Muscle layer of duodenum (tissue), 2 donors: Measurements from ENCODE around the gene APPL2.

Source experiments
- H3K27ac ChIP-seq: one replicate; pipeline ENCODE4 v1.7.0; 2013; ENCODE audit warnings: mild to moderate bottlenecking, low read length
- H3K27me3 ChIP-seq: one replicate; pipeline ENCODE4 v1.7.0; 2013; ENCODE audit warnings: low read depth, mild to moderate bottlenecking, control low read depth, low read length
- H3K36me3 ChIP-seq, 2 donors: one replicate each; pipeline ENCODE4 v1.7.0; 2013; ENCODE audit warnings: low read length in 2 of 2, control low read depth in 1 of 2, mild to moderate bottlenecking in 1 of 2; ENCODE audit not compliant: insufficient read depth in 2 of 2, control insufficient read depth in 1 of 2
- H3K4me1 ChIP-seq, 2 donors: one replicate each; pipeline ENCODE4 v1.7.0; 2013; ENCODE audit warnings: low read length in 2 of 2, mild to moderate bottlenecking in 2 of 2, control low read depth in 1 of 2, moderate library complexity in 1 of 2; ENCODE audit not compliant: insufficient read depth in 2 of 2, control insufficient read depth in 1 of 2
- H3K4me3 ChIP-seq, 2 donors: one replicate each; pipeline ENCODE4 v1.7.0; 2013; ENCODE audit warnings: low read length in 2 of 2, low read depth in 1 of 2, mild to moderate bottlenecking in 1 of 2
- H3K9me3 ChIP-seq, 2 donors: one replicate each; pipeline ENCODE4 v1.7.0; 2013; ENCODE audit warnings: low read length in 2 of 2, control low read depth in 1 of 2, mild to moderate bottlenecking in 1 of 2; ENCODE audit not compliant: control insufficient read depth in 1 of 2
- donor health status: healthy.

The APPL2 gene

GRCh38 chr12:105235732-105236476 lies at the start of gene APPL2:
APPL2 (minus strand) TSS chr12:105236174; CDS start chr12:105236012, 162 bp downstream.
- peaks cover 13 to 31% of the 10 kb centered on the region in 2 donors for H3K4me1 ChIP-seq
- H3K27me3 ChIP-seq, result no peaks in the 10 kb centered on the region
- H3K36me3 ChIP-seq, result no peaks in the 10 kb centered on the region

GRCh38 chr12:105285378-105285777 lies 49.4 kb upstream of the APPL2 start:
- no peaks in the 10 kb centered on the region for H3K27me3 ChIP-seq
- H3K27ac ChIP-seq, result no peak overlapping the region
- no peaks in the 10 kb centered on the region for H3K36me3 ChIP-seq
- H3K4me1 ChIP-seq, result no peaks in the 10 kb centered on the region
- no peaks in the 10 kb centered on the region for H3K9me3 ChIP-seq
- no peak overlapping the region for H3K4me3 ChIP-seq

More at GRCh38 chr12:105235732-105236476, at the start of gene APPL2:
- Histone ChIP-seq H3K27ac (peak within 1 kb of the TSS; percentile 92), H3K4me3 (peak within 1 kb of the TSS; percentile 86 to 90), H3K9me3 (no peaks in the 10 kb centered on the region)

GRCh38 chr12:105281694-105282049 lies 45.7 kb upstream of the APPL2 start:
- Histone ChIP-seq H3K9me3 (no peaks in the 10 kb centered on the region), H3K4me1 (no peaks in the 10 kb centered on the region), H3K36me3 (no peaks in the 10 kb centered on the region), H3K27ac (no peak overlapping the region), H3K4me3 (no peak overlapping the region), H3K27me3 (no peaks in the 10 kb centered on the region)

- Histone ChIP-seq H3K36me3 (no peaks in the 10 kb centered on the region), H3K4me1 (no peaks in the 10 kb centered on the region), H3K27ac (no peak overlapping the region), H3K9me3 (no peaks in the 10 kb centered on the region), H3K27me3 (no peaks in the 10 kb centered on the region), H3K4me3 (no peak overlapping the region)
These were observed 45.2 kb upstream of the APPL2 start for GRCh38 chr12:105280966-105281693.

- Histone ChIP-seq H3K27me3 (no peaks in the 10 kb centered on the region), H3K4me1 (no peaks in the 10 kb centered on the region), H3K9me3 (no peaks in the 10 kb centered on the region), H3K4me3 (no peak overlapping the region), H3K27ac (no peak overlapping the region), H3K36me3 (no peaks in the 10 kb centered on the region)
These were observed 43.6 kb upstream of the APPL2 start for GRCh38 chr12:105279460-105280056.

GRCh38 chr12:105278043-105278697 lies 42.2 kb upstream of the APPL2 start:
- Histone ChIP-seq H3K27ac (no peak overlapping the region), H3K4me1 (no peaks in the 10 kb centered on the region), H3K4me3 (no peak overlapping the region), H3K36me3 (no peaks in the 10 kb centered on the region), H3K27me3 (no peaks in the 10 kb centered on the region), H3K9me3 (no peaks in the 10 kb centered on the region)

GRCh38 chr12:105275997-105276733 lies 40.2 kb upstream of the APPL2 start:
- Histone ChIP-seq H3K9me3 (no peaks in the 10 kb centered on the region), H3K4me1 (no peaks in the 10 kb centered on the region), H3K36me3 (no peaks in the 10 kb centered on the region), H3K27ac (no peak overlapping the region), H3K4me3 (no peak overlapping the region), H3K27me3 (no peaks in the 10 kb centered on the region)

- Histone ChIP-seq H3K27ac (no peak overlapping the region), H3K9me3 (no peaks in the 10 kb centered on the region), H3K4me3 (no peak overlapping the region), H3K36me3 (no peaks in the 10 kb centered on the region), H3K27me3 (no peaks in the 10 kb centered on the region), H3K4me1 (no peaks in the 10 kb centered on the region)
These were observed 38.6 kb upstream of the APPL2 start for GRCh38 chr12:105274571-105274970.

GRCh38 chr12:105273601-105274000 lies 37.6 kb upstream of the APPL2 start:
- H3K27me3 ChIP-seq, result no peaks in the 10 kb centered on the region
- no peaks in the 10 kb centered on the region for H3K4me1 ChIP-seq
- H3K27ac ChIP-seq, result no peak overlapping the region
- H3K9me3 ChIP-seq, result no peaks in the 10 kb centered on the region
- no peaks in the 10 kb centered on the region for H3K36me3 ChIP-seq
- H3K4me3 ChIP-seq, result no peak overlapping the region

- Histone ChIP-seq H3K9me3 (no peaks in the 10 kb centered on the region), H3K27ac (no peak overlapping the region), H3K36me3 (no peaks in the 10 kb centered on the region), H3K4me3 (no peak overlapping the region), H3K4me1 (no peaks in the 10 kb centered on the region), H3K27me3 (no peaks in the 10 kb centered on the region)
These were observed 36.9 kb upstream of the APPL2 start for GRCh38 chr12:105272814-105273416.
